Amniotic stem cell (primary cell): ENCODE measurements around the gene MAGEB16.

Experiments used
- DNase-seq: peaks from one replicate; lab custom pipeline; 2025; lab: John Stamatoyannopoulos, UW

Gene MAGEB16

GRCh38 chrX:35798042-35798441 is at the start of gene MAGEB16:
TSS of gene MAGEB16 (plus strand) at chrX:35798342. CDS start at chrX:35802197, 3,855 bp downstream.
- no peak for DNase-seq

DNA sequence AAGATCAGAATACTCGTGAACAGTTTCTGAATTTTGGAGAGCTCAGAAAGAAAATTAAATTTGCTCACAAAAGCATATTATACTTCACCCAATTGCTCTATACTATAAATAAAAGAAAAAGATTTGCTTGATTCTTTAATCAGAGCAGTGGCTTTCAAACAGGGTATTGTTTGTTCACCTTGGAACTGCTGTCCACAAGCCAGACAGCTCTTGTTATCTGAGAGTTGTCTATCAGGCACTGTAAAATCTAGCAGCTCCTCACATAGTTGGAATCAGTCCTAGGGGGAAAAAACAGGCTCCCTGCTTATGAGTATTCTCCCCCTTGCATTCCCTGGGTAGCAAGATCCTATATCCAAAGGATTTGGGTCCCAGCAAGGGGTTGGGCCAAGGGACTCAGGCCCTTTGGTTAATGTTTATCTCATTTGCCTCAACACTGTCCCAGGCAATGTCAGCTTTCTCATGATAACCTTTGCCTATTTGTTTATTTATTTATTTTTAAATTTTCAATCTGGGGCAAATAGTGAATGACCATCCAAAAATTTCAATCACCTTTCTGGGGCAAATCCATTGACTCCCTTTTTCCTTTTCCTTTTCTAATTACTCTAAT is 24.1 kb upstream of the MAGEB16 start:
- DNase-seq: no peak

- DNase-seq: no peak
Observed at GRCh38 chrX:35785075-35785474, 13.1 kb upstream of the MAGEB16 start.

DNA sequence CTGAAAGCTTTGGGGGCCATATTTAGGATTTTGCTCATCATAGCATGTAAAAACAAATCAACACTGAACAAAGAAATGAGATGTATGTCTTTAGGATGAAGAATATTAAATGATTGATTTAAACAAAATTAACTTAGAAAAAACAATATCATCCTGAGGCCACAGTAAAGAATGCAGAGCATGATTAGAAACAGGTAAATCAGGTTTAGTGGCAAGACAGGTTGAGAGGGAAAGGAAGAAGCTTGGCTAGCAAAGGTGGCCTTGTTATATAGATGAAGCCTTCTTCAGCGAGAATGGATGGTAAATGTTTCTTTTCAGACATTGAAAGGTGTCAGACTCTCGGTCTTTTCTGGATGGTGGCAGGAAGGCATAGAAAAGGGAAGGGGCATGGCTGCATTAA is 11.9 kb upstream of the MAGEB16 start:
- DNase-seq: no peak

GRCh38 chrX:35787867-35788266 is 10.3 kb upstream of the MAGEB16 start:
- DNase-seq: no peak

GRCh38 chrX:35800474-35800873 is 2.3 kb downstream of the MAGEB16 start:
- no peak for DNase-seq

DNA sequence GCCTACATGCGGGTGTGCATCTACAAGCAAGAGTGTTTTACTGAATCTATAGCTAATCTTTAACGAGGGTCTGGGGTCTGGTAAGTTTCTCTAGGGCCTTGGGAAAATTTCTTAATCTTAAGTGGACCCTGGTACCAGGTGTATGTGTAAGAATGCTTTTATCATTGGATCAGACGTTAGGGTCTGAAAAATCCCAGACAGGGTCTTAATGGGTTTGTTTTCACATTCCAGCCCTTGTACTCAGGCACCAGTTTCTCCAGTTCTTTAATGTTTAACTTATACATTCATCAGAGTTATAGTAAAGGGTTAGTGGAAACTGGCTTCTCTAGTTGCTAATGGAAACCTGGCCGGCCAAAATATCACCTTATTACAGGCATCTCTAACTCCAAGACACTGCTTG is 11.6 kb downstream of the MAGEB16 start:
- DNase-seq: no peak

GRCh38 chrX:35819241-35819640 is 21.1 kb downstream of the MAGEB16 start:
- no peak for DNase-seq

DNA sequence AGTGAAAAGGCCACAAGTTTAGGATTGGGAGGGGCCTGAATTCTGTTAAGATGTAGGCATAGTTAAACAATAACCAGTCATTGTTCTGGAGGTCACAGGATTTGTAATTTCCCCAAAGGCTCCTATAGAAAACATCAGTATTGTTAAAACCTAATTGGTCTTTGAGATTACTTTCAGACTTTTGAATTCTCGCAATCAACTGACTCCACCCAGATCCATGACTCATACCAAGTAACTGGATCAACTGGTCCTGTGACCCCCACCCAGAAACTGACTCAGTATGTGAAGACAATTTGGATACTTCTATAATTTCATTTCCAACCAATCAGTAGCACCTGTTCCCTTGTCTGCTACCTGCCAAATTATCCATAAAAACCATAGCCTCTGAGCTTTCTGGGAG is 28.4 kb downstream of the MAGEB16 start:
- no peak for DNase-seq

- no peak for DNase-seq
Observed at GRCh38 chrX:35829501-35829900, 31.4 kb downstream of the MAGEB16 start.

DNA sequence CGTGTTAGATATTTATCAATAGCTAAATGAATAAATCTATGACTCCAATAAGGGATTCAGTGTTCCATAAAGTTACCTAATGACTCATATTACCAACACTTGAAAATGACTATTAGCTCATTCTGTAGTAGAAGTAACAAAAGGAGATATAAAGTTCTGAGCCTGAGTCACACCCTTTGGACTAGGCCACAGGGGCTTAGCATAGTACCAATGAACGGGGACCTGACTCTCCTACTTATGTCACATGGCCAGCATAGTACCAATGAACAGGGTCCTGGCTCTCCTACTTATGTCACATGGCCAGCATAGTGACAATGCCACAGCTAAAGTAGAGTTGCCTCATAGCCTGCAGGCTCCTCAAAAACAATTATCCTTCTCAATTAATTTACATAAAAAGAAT is 43.7 kb downstream of the MAGEB16 start:
- DNase-seq: no peak

- no peak for DNase-seq
Observed at GRCh38 chrX:35842674-35843073, 44.5 kb downstream of the MAGEB16 start.

DNA sequence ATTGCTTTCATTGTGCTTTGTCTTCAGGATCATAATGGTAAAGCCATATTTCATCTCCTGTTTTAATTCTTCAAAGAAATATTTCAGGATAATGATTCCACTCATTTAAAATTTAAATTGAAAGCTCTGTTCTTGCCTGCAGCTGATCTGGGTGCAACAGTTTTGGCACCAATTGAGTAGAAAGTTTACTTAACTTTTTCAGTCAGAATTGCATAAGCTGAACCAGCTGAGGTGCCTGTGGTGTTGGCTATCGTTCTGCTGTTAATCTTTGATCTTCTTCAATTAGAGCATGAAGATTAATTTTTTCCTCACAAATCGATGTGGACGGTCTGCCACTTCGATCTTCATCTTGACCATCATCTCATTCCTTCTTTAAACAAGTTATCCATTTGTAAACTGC is 49.6 kb downstream of the MAGEB16 start:
- DNase-seq: no peak
